ENCODE data around the gene FMN2.

DNA sequence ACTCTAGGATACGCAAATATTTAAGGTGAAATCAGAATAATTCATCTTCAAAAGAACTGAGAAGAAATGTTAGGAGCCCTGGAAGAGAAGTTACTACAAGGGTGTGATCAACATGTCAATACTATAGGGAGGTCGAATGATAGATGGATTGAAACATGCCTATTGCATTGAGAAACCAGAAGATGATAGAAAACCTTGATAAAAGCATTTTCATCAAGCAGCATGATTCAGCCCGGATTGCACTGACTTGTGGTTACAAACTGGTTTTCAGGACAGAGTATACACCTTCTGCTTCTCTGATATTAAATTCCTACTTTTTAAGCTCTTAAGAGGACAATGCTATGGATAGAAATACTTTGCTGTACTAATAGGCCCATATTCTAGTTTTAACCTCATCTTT, 164.2 kb downstream of the FMN2 start:
- TF ChIP-seq, protein P1, sequence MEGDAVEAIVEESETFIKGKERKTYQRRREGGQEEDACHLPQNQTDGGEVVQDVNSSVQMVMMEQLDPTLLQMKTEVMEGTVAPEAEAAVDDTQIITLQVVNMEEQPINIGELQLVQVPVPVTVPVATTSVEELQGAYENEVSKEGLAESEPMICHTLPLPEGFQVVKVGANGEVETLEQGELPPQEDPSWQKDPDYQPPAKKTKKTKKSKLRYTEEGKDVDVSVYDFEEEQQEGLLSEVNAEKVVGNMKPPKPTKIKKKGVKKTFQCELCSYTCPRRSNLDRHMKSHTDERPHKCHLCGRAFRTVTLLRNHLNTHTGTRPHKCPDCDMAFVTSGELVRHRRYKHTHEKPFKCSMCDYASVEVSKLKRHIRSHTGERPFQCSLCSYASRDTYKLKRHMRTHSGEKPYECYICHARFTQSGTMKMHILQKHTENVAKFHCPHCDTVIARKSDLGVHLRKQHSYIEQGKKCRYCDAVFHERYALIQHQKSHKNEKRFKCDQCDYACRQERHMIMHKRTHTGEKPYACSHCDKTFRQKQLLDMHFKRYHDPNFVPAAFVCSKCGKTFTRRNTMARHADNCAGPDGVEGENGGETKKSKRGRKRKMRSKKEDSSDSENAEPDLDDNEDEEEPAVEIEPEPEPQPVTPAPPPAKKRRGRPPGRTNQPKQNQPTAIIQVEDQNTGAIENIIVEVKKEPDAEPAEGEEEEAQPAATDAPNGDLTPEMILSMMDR (conservative IDR thresholded peaks at IDR 0.05; ENCODE audit: low read depth, low read length) = no peak
- TF ChIP-seq EZH2 (IDR thresholded peaks at IDR 0.05; ENCODE audit: low read length, unreplicated experiment) = no peak
- no peak for TF ChIP-seq EZH2phosphoT487 (IDR thresholded peaks at IDR 0.05; ENCODE audit: borderline replicate concordance, low read length)

All from PC-3 (cell line).